GM21367 (cell line): ENCODE measurements around the gene DACH1.
"Not testable (repeated sequence)": the region's sequence is repeated elsewhere in the genome, so short reads cannot be mapped to it uniquely, and the experiment has no call there.

Experiments used
- ATAC-seq: cut with Tn5 transposase; IDR thresholded peaks from one replicate; pipeline ENCODE4 v1.9.1; 2021; ENCODE audit not compliant: unreplicated experiment

Gene DACH1

GRCh38 chr13:71866335-71867130, 471 bp downstream of the DACH1 start:
- no peak for ATAC-seq

GRCh38 chr13:71865874-71866334, 1.1 kb downstream of the DACH1 start:
- no peak for ATAC-seq

- ATAC-seq: no peak
Observed at GRCh38 chr13:71864986-71865873, 1.8 kb downstream of the DACH1 start.

GRCh38 chr13:71864094-71864985, 2.7 kb downstream of the DACH1 start:
- ATAC-seq: no peak

GRCh38 chr13:71863254-71863865, 3.6 kb downstream of the DACH1 start:
- ATAC-seq: no peak

- ATAC-seq: no peak
Observed at GRCh38 chr13:71862459-71862943, 4.5 kb downstream of the DACH1 start.

GRCh38 chr13:71861769-71862458, 5.1 kb downstream of the DACH1 start:
- no peak for ATAC-seq

- ATAC-seq: no peak
Observed at GRCh38 chr13:71860547-71861138, 6.4 kb downstream of the DACH1 start.

GRCh38 chr13:71858647-71859046, 8.4 kb downstream of the DACH1 start:
- ATAC-seq: no peak

- no peak for ATAC-seq
Observed at GRCh38 chr13:71856548-71857043, 10.4 kb downstream of the DACH1 start.

- ATAC-seq: no peak
Observed at GRCh38 chr13:71854401-71854800, 12.6 kb downstream of the DACH1 start.

- ATAC-seq: no peak
Observed at GRCh38 chr13:71853725-71854124, 13.3 kb downstream of the DACH1 start.

GRCh38 chr13:71852736-71853135, 14.3 kb downstream of the DACH1 start:
- ATAC-seq: no peak

- no peak for ATAC-seq
Observed at GRCh38 chr13:71851498-71852409, 15.2 kb downstream of the DACH1 start.

- no peak for ATAC-seq
Observed at GRCh38 chr13:71842003-71842402, 25.0 kb downstream of the DACH1 start.

- no peak for ATAC-seq
Observed at GRCh38 chr13:71838842-71839241, 28.2 kb downstream of the DACH1 start.

GRCh38 chr13:71837582-71837981, 29.4 kb downstream of the DACH1 start:
- not testable (repeated sequence) for ATAC-seq

GRCh38 chr13:71831716-71832115, 35.3 kb downstream of the DACH1 start:
- no peak for ATAC-seq
